IMR-90 (cell line): Measurements from ENCODE around the gene SPAG16. TPM values are rescaled to one million over a fixed set of nuclear protein-coding genes. Genes with fewer than 3 reads are reported as not detected.
A peak's percentile ranks its signal among the peaks of the same experiment; 100 is the strongest.

Experiments
- ATAC-seq: fragments of 200-7000 bp; cut with Tn5 transposase; 2 replicates; pipeline ENCODE4 v1.9.1; 2020; ENCODE audit warnings: low read depth, mild to moderate bottlenecking, moderate library complexity
- BruUV-seq: library from RNA; stranded (reverse); fragments of 400-500 nt; replicated peaks from 2 replicates; lab custom pipeline; 2021; lab: Mats Ljungman, UMichigan
- CTCF ChIA-PET: fragments of 300-600 bp; formaldehyde crosslinking; extraction: SDS; loops from one replicate; lab custom pipeline; 2021; ENCODE audit warnings: antibody characterized with exemption; lab: Yijun Ruan, JAX
- POLR2A ChIA-PET: fragments of 300-600 bp; sonication (Branson Sonifier 250); formaldehyde crosslinking; loops from one replicate; lab custom pipeline; 2022; ENCODE audit warnings: antibody characterized with exemption; ENCODE audit not compliant: unreplicated experiment; lab: Charles Lee
- DNase-seq: peaks from one replicate; pipeline ENCODE4 v3.0.0; 2013
- H2AFZ ChIP-seq: replicated peaks from 2 replicates; pipeline ENCODE3; 2013; ENCODE audit warnings: low read length, mild to moderate bottlenecking; ENCODE audit not compliant: poor library complexity
- H2AK5ac ChIP-seq: 2 replicates; pipeline ENCODE4 v1.6.1; 2013; ENCODE audit warnings: low read depth, low read length, inconsistent platforms
- H2AK9ac ChIP-seq: replicated peaks from 2 replicates; pipeline ENCODE3; 2013; ENCODE audit warnings: mild to moderate bottlenecking, low read depth, low read length, moderate library complexity; ENCODE audit not compliant: poor library complexity
- H2BK120ac ChIP-seq: 2 replicates; pipeline ENCODE4 v1.6.1; 2013; ENCODE audit warnings: low read depth, low read length, inconsistent platforms
- H2BK15ac ChIP-seq: 3 replicates; pipeline ENCODE4 v1.6.1; 2013; ENCODE audit warnings: low read depth, low read length, inconsistent platforms
- H2BK20ac ChIP-seq: 2 replicates; pipeline ENCODE4 v1.6.1; 2013; ENCODE audit warnings: low read depth, mild to moderate bottlenecking, inconsistent platforms, low read length, moderate library complexity
- H2BK5ac ChIP-seq: 2 replicates; pipeline ENCODE4 v1.6.1; 2013; ENCODE audit warnings: mild to moderate bottlenecking, low read depth, low read length, inconsistent platforms; ENCODE audit not compliant: poor library complexity, severe bottlenecking
- H3K14ac ChIP-seq: replicated peaks from 2 replicates; pipeline ENCODE4 v1.6.1; 2013; ENCODE audit warnings: low read depth, low read length, inconsistent platforms
- H3K18ac ChIP-seq: 2 replicates; pipeline ENCODE4 v1.6.1; 2013; ENCODE audit warnings: low read depth, low read length, control low read depth
- H3K23ac ChIP-seq: 2 replicates; pipeline ENCODE4 v1.6.1; 2013; ENCODE audit warnings: low read depth, low read length, inconsistent platforms
- H3K27ac ChIP-seq: 2 replicates; pipeline ENCODE4 v1.5.1; 2013; ENCODE audit warnings: mild to moderate bottlenecking, control low read depth, low read length; ENCODE audit not compliant: insufficient read depth
- H3K27me3 ChIP-seq: 2 replicates; pipeline ENCODE4 v1.6.1; 2013; ENCODE audit warnings: low read length; ENCODE audit not compliant: control insufficient read depth, insufficient read depth
- H3K36me3 ChIP-seq: 2 replicates; pipeline ENCODE4 v1.6.1; 2013; ENCODE audit warnings: low read length, mixed read lengths; ENCODE audit not compliant: control insufficient read depth, insufficient read depth
- H3K4ac ChIP-seq: 2 replicates; pipeline ENCODE4 v1.6.1; 2013; ENCODE audit warnings: low read depth, low read length, inconsistent platforms
- H3K4me1 ChIP-seq: 2 replicates; pipeline ENCODE4 v1.6.1; 2013; ENCODE audit warnings: low read length, mixed read lengths; ENCODE audit not compliant: control insufficient read depth, insufficient read depth
- H3K4me2 ChIP-seq: 2 replicates; pipeline ENCODE4 v1.6.1; 2013; ENCODE audit warnings: low read depth, mild to moderate bottlenecking, control low read depth, low read length, moderate library complexity
- H3K4me3 ChIP-seq: 2 replicates; pipeline ENCODE4 v1.5.1; 2013; ENCODE audit warnings: low read depth, mild to moderate bottlenecking, control low read depth, low read length, moderate library complexity; ENCODE audit not compliant: insufficient read depth
- H3K56ac ChIP-seq: 2 replicates; pipeline ENCODE4 v1.6.1; 2013; ENCODE audit warnings: low read length, inconsistent platforms; ENCODE audit not compliant: insufficient read depth; ENCODE audit errors: extremely low read depth
- H3K79me1 ChIP-seq, 2 experiments: 2 replicates each; pipeline ENCODE4 v1.6.1; 2013; ENCODE audit warnings: low read length in 2 of 2, inconsistent platforms in 1 of 2, low read depth in 1 of 2
- H3K9ac ChIP-seq: 2 replicates; pipeline ENCODE4 v1.6.1; 2013; ENCODE audit warnings: low read depth, low read length, control low read depth
- H3K9me1 ChIP-seq: 2 replicates; pipeline ENCODE4 v1.6.1; 2013; ENCODE audit warnings: low read length, inconsistent platforms; ENCODE audit not compliant: insufficient read depth
- H3K9me3 ChIP-seq: 2 replicates; pipeline ENCODE4 v1.6.1; 2013; ENCODE audit warnings: low read length; ENCODE audit not compliant: control insufficient read depth, insufficient read depth
- H4K20me1 ChIP-seq: 2 replicates; pipeline ENCODE4 v1.6.1; 2013; ENCODE audit warnings: low read length, inconsistent platforms; ENCODE audit not compliant: insufficient read depth
- H4K5ac ChIP-seq: 2 replicates; pipeline ENCODE4 v1.6.1; 2013; ENCODE audit warnings: mild to moderate bottlenecking, low read depth, low read length, control low read depth
- H4K8ac ChIP-seq, 2 experiments: 2 replicates each; pipeline ENCODE4 v1.6.1; 2013; ENCODE audit warnings: low read depth in 2 of 2, low read length in 2 of 2, control low read depth in 1 of 2, inconsistent platforms in 1 of 2
- H4K91ac ChIP-seq: 2 replicates; pipeline ENCODE4 v1.6.1; 2013; ENCODE audit warnings: low read depth, low read length, inconsistent platforms; ENCODE audit not compliant: insufficient read depth
- CHD1 ChIP-seq: IDR thresholded peaks from 2 replicates; pipeline ENCODE4 v1.6.1; 2012; ENCODE audit warnings: low read depth, low read length, improper control_type of control experiment
- MAZ ChIP-seq: IDR thresholded peaks from 2 replicates; pipeline ENCODE4 v1.6.1; 2012; ENCODE audit warnings: low read depth, mild to moderate bottlenecking, low read length, improper control_type of control experiment, moderate library complexity, borderline replicate concordance
- MXI1 ChIP-seq: IDR thresholded peaks from 2 replicates; pipeline ENCODE4 v1.6.1; 2012; ENCODE audit warnings: low read depth, mild to moderate bottlenecking, low read length, moderate library complexity, borderline replicate concordance
- NFE2L2 ChIP-seq: fragments of 150-350 bp; IDR thresholded peaks from 2 replicates; pipeline ENCODE4 v1.6.1; 2016; ENCODE audit warnings: low read depth, mild to moderate bottlenecking, low read length
- RCOR1 ChIP-seq: IDR thresholded peaks from 2 replicates; pipeline ENCODE4 v1.6.1; 2012; ENCODE audit warnings: mild to moderate bottlenecking, low read length, improper control_type of control experiment; ENCODE audit not compliant: insufficient replicate concordance
- WGBS, 2 experiments: methylation state at CpG; one replicate each; pipeline versions ENCODE4 v1.1.5 to v1.1.7; 2013; ENCODE audit warnings: missing lambda C conversion rate in 2 of 2; ENCODE audit not compliant: insufficient read length in 1 of 2; ENCODE audit errors: extremely low coverage in 2 of 2; 5-methylcytosine and 5-hydroxymethylcytosine counted together
- dilution Hi-C: fragments of 300-500 bp; cut with HindIII; formaldehyde crosslinking; loops from one replicate; pipeline ENCODE4 v1.14.3; 2018; ENCODE audit warnings: low sequenced_read_pairs; ENCODE audit not compliant: unreplicated experiment
- in situ Hi-C: fragments of 300-500 bp; cut with MboI; formaldehyde crosslinking; loops from 3 replicates; pipeline ENCODE4 v1.14.3; 2019; ENCODE audit warnings: low sequenced_read_pairs, inconsistent platforms, mixed read lengths
- intact Hi-C: fragments of 100-400 bp; cut with micrococcal nuclease; formaldehyde crosslinking; loops from 2 replicates; pipeline ENCODE4 v1.10.0; 2022
- polyA plus RNA-seq, 3 experiments: library from polyadenylated mRNA; depleted of rRNA; stranded (reverse); fragments of >200 nt; gene quantifications; 2 replicates each; pipeline ENCODE4 v1.2.3, GENCODE V29; 2012; ENCODE audit warnings: low replicate concordance in 1 of 3
- total RNA-seq: library from RNA; depleted of rRNA; stranded (reverse); fragments of >200 nt; gene quantifications from 2 replicates; pipeline ENCODE4 v1.2.3, GENCODE V29; 2012
- TF ChIP-seq, protein P1 (sequence below): fragments of 150-350 bp; IDR thresholded peaks from 2 replicates; pipeline ENCODE4 v1.6.1; 2016; ENCODE audit warnings: low read depth, mild to moderate bottlenecking, low read length, moderate library complexity, borderline replicate concordance

The SPAG16 gene
- total and polyA plus RNA-seq, 2 of the 4 experiments (the other 2 are of a cell fraction), result 7.3 to 13.5 TPM

DNA sequence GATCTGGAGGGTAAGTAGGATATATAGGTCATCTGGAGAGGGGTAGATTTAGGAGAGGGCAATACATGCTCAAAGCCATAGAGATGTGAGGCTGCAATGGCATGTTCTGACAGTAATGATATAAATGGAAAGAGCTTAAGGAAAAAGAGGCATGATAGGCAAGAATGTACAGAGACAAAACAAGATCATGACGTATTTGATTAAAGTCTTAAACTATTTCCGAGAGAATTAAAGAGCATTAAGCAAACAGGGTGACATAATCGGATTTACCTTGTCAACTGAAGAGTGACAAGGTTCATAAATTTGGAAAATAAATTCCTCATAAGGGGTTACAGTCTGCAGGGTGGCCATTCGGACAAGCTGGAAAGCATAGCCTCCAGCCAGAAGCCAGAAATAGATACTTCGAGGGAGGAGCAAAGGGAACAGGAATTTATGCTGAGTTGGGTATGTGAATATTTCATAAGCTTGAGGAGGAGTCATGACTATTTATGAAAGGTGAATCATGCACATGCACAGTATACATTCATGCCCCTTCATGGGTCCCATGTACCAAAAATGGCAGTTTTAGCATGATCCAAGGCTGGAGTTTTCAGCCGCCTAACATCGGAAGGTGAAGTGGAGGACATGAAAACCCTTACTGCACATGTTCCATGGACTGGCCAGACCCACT lies 730.4 kb downstream of the SPAG16 start:
- Histone ChIP-seq H2BK120ac (no peak overlapping the region), H3K27me3 (no peaks in the 10 kb centered on the region), H2AK9ac (no peak overlapping the region), H2BK20ac (no peak overlapping the region), H4K91ac (no peak overlapping the region), H3K4me3 (no peak overlapping the region), H4K8ac (no peak overlapping the region), H3K27ac (no peak overlapping the region), H2AK5ac (no peak overlapping the region), H3K4me1 (peaks cover 3% of the 10 kb centered on the region; the same call in 1 of the 2 replicates), H3K14ac (no peak overlapping the region), H3K9me1 (no peaks in the 10 kb centered on the region), H3K79me1 (no peaks in the 10 kb centered on the region), H3K4me2 (no peak overlapping the region), H3K9me3 (no peaks in the 10 kb centered on the region), H2BK5ac (no peak overlapping the region), H3K56ac (no peak overlapping the region), H4K5ac (no peak overlapping the region), H3K18ac (no peak overlapping the region), H3K23ac (no peak overlapping the region; the same call in 1 of the 2 replicates), H3K4ac (peak overlapping the region; percentile 28; the same call in 1 of the 2 replicates), H3K36me3 (no peaks in the 10 kb centered on the region), H4K20me1 (no peaks in the 10 kb centered on the region), H3K9ac (no peak overlapping the region), H2BK15ac (no peak overlapping the region), H2AFZ (no peak overlapping the region)
- in situ Hi-C loops, result no loop called here
- peak; percentile 5 for DNase-seq
- POLR2A ChIA-PET, result no interaction called here
- no peak for TF ChIP-seq MXI1
- TF ChIP-seq RCOR1, result no peak
- TF ChIP-seq, protein P1, sequence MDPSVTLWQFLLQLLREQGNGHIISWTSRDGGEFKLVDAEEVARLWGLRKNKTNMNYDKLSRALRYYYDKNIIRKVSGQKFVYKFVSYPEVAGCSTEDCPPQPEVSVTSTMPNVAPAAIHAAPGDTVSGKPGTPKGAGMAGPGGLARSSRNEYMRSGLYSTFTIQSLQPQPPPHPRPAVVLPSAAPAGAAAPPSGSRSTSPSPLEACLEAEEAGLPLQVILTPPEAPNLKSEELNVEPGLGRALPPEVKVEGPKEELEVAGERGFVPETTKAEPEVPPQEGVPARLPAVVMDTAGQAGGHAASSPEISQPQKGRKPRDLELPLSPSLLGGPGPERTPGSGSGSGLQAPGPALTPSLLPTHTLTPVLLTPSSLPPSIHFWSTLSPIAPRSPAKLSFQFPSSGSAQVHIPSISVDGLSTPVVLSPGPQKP, result no peak
- no peak for TF ChIP-seq MAZ
- TF ChIP-seq NFE2L2, result no peak
- TF ChIP-seq CHD1, result no peak
- intact Hi-C loops, result loop anchor here (5.0 kb wide), 1 partner anchor 202 kb away; no protein-coding TSS in a partner anchor
- 95% methylated on average over 3 of the region's 7 CpGs; no CpG with 5 or more reads in 1 of the 2 experiments for WGBS, 2 experiments
- ATAC-seq, result no peak
- CTCF ChIA-PET, result no interaction called here
- dilution Hi-C loops, result no loop called here
- no TSS peak for BruUV-seq
